OCI-LY3 (cell line): ENCODE data around the gene CNGA4.

Source experiments
- EZH2phosphoT487 ChIP-seq: fragments of 200-600 bp; shearing (Covaris generic); IDR thresholded peaks from 2 replicates; pipeline ENCODE4 v1.6.1; 2018; ENCODE audit warnings: antibody characterized with exemption, mixed run types, low read depth
- TF ChIP-seq, protein P1 (sequence below): fragments of 200-600, 300-600 bp; sonication (generic); IDR thresholded peaks from 2 replicates; pipeline ENCODE4 v1.5.1; 2014; ENCODE audit warnings: antibody characterized with exemption, low read length, low read depth

- TF ChIP-seq, protein P1, sequence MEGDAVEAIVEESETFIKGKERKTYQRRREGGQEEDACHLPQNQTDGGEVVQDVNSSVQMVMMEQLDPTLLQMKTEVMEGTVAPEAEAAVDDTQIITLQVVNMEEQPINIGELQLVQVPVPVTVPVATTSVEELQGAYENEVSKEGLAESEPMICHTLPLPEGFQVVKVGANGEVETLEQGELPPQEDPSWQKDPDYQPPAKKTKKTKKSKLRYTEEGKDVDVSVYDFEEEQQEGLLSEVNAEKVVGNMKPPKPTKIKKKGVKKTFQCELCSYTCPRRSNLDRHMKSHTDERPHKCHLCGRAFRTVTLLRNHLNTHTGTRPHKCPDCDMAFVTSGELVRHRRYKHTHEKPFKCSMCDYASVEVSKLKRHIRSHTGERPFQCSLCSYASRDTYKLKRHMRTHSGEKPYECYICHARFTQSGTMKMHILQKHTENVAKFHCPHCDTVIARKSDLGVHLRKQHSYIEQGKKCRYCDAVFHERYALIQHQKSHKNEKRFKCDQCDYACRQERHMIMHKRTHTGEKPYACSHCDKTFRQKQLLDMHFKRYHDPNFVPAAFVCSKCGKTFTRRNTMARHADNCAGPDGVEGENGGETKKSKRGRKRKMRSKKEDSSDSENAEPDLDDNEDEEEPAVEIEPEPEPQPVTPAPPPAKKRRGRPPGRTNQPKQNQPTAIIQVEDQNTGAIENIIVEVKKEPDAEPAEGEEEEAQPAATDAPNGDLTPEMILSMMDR = no peak
- TF ChIP-seq EZH2phosphoT487 = no peak
Observed at GRCh38 chr11:6204706-6205105, 34.2 kb upstream of the CNGA4 start.
